Spleen (tissue), 7 donors: ENCODE results near the gene BABAM2.

Experiments
- CTCF ChIP-seq, 11 experiments: fragments of 200-600 bp in 7 of 11; fragments of 450-650 bp in 4 of 11; sonication (generic) in 4 of 11; IDR thresholded peaks in 8 of 11; conservative IDR thresholded peaks in 3 of 11; 1 replicate in 7 of 11; 2 replicates in 4 of 11; pipeline versions ENCODE4 v1.4.0 to v1.8.0; 2016 to 2021; ENCODE audit warnings: antibody characterized with exemption in 11 of 11, inconsistent platforms in 4 of 11, mild to moderate bottlenecking in 1 of 11
- POLR2AphosphoS5 ChIP-seq, 3 donors: sonication (generic); formaldehyde crosslinking; IDR thresholded peaks; one replicate each; pipeline ENCODE4 v1.5.1; 2017; ENCODE audit warnings: antibody characterized with exemption in 3 of 3
- donor health status: DM: no; HTN: no; CAD: no; lungs with moderate emphysema.
- donor health status: DM: no; HTN: no; CAD: no.
- donor health status: DM: no; HTN: no; CAD: no.

DNA sequence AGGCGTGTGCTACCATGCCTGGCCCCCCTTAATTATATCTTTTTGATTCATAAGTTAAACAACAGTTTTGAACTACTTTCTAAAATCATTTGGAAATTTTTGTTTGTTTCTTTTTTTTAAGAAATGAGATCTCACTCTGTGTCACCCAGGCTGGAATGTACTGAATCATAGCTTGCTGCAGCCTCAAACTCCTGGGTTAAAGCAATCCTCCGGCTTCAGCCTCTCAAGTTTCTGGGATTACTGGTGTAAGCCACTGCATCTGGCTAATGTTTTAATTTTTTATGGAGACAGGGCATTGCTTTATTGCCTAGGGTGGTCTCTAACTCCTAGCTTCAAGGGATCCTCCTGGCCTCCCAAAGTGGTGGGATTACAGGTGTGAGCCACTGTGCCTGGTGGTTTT lies 71.5 kb downstream of the BABAM2 start:
- TF ChIP-seq CTCF (IDR thresholded peaks at IDR 0.05 in 8 of 11, conservative IDR thresholded peaks at IDR 0.05 in 3 of 11) (no peak), POLR2AphosphoS5 (IDR thresholded peaks at IDR 0.05) (no peak)
